Aorta (tissue), 5 donors: Measurements from ENCODE around the gene BCL2L14. TPM values are rescaled to one million over a fixed set of nuclear protein-coding genes. Genes with fewer than 3 reads are reported as not detected.

ENCODE experiments used
- ATAC-seq: fragments of 200-7000 bp; cut with Tn5 transposase; one replicate; pipeline ENCODE4 v1.9.1; 2022; ENCODE audit warnings: moderate library complexity; ENCODE audit not compliant: low FRiP score
- DNase-seq, 2 donors: peaks; one replicate each; pipeline ENCODE4 v3.0.0-alpha.2; 2020
- H3K27ac ChIP-seq, 2 donors: one replicate each; pipeline ENCODE4 v1.5.1; 2013; ENCODE audit warnings: low read length in 2 of 2, mild to moderate bottlenecking in 2 of 2, moderate library complexity in 2 of 2, control low read depth in 1 of 2, inconsistent platforms in 1 of 2, low read depth in 1 of 2
- H3K27me3 ChIP-seq, 2 donors: one replicate each; pipeline ENCODE4 v1.6.1; 2013; ENCODE audit warnings: control low read depth in 1 of 2, low read length in 1 of 2, mild to moderate bottlenecking in 1 of 2, moderate library complexity in 1 of 2; ENCODE audit not compliant: insufficient read depth in 2 of 2, control insufficient read depth in 1 of 2
- H3K36me3 ChIP-seq, 2 donors: one replicate each; pipeline ENCODE4 v1.6.1; 2013; ENCODE audit warnings: control low read depth in 1 of 2, low read length in 1 of 2, mild to moderate bottlenecking in 1 of 2; ENCODE audit not compliant: insufficient read depth in 2 of 2, control insufficient read depth in 1 of 2
- H3K4me1 ChIP-seq, 2 donors: one replicate each; pipeline ENCODE4 v1.6.1; 2013; ENCODE audit warnings: low read length in 2 of 2, control low read depth in 1 of 2, mild to moderate bottlenecking in 1 of 2, moderate library complexity in 1 of 2; ENCODE audit not compliant: insufficient read depth in 2 of 2, control insufficient read depth in 1 of 2
- H3K4me3 ChIP-seq, 2 donors: one replicate each; pipeline ENCODE4 v1.5.1; 2013; ENCODE audit warnings: low read length in 2 of 2, control low read depth in 1 of 2, mild to moderate bottlenecking in 1 of 2
- H3K9me3 ChIP-seq: one replicate; pipeline ENCODE4 v1.6.1; 2013; ENCODE audit warnings: mild to moderate bottlenecking, low read length; ENCODE audit not compliant: control insufficient read depth
- WGBS, 2 donors: extraction: QIAGEN DNeasy Blood & Tissue Kit; methylation state at CpG; one replicate each; pipeline ENCODE4 v1.1.7; 2013; 5-methylcytosine and 5-hydroxymethylcytosine counted together
- intact Hi-C, 2 donors: fragments of 100-400 bp; cut with DNase I; formaldehyde crosslinking; loops; one replicate each; pipeline versions ENCODE4 v1.14.2 to v1.15.0; 2022
- polyA plus RNA-seq, 2 donors: library from polyadenylated mRNA; stranded (reverse); fragments of 200-250 nt; gene quantifications; one replicate each; pipeline ENCODE4 v1.2.3, GENCODE V29; 2013
- total RNA-seq, 2 donors: library from RNA; stranded (reverse); fragmentation: NEBNext Ultra II Directional; extraction: Animal tissue kit (Norgen Biotek cat#: 25700); gene quantifications; one replicate each; pipeline ENCODE4 v1.2.1, GENCODE V29; 2021
- donor health status: healthy with polysubstance abuse.
- donor health status: Bipolar disorder and iron deficiency.
- donor health status: DM: no; HTN: no; CAD: no.
- donor health status: DM: no; HTN: no; CAD: no.
- donor health status: DM: yes; HTN: yes; CAD: no.

Gene BCL2L14
- total and polyA plus RNA-seq, 4 donors = 4.0 TPM; not detected in 3

- intact Hi-C loops = loop anchor here in 1 of 2 donors (10.0 kb wide), 1 partner anchor 616 kb away; no protein-coding TSS in a partner anchor
- DNase-seq = no peak
- no peaks in the 10 kb centered on the region for H3K27me3 ChIP-seq
- H3K4me1 ChIP-seq = no peaks in the 10 kb centered on the region
- no peaks in the 10 kb centered on the region for H3K9me3 ChIP-seq
- WGBS, 2 donors = 22 to 42% methylated on average over 9 of the region's 9 CpGs
- ATAC-seq = no peak
- no peak overlapping the region for H3K27ac ChIP-seq
- H3K36me3 ChIP-seq = no peaks in the 10 kb centered on the region
- H3K4me3 ChIP-seq = no peak overlapping the region
Measured at GRCh38 chr12:12088761-12089160, 18.0 kb downstream of the BCL2L14 start.

DNA sequence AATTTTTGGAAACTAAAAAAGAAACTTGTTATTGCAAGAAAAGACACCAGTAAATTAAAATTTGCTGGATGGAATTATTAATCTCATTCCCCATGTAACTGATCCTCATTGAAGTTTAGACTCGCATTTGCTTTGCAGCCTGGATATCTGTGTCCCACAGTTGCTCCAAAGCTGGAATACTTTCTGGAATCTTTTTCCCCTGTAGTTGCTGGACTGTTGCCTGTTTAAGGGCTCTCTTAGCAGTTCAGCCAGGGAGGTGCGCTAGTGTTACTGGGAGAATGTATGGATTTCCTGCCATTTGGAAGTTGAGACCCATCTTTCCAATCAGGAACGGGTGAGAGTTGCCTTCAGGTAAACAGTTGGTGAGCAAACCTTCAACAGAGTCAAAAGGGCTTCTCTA, 20.3 kb downstream of the BCL2L14 start:
- 17 to 25% methylated on average over 3 of the region's 3 CpGs for WGBS, 2 donors
- ATAC-seq (no peak), DNase-seq (no peak)
- Histone ChIP-seq H3K36me3 (no peaks in the 10 kb centered on the region), H3K27me3 (no peaks in the 10 kb centered on the region), H3K27ac (no peak overlapping the region), H3K9me3 (no peaks in the 10 kb centered on the region), H3K4me3 (no peak overlapping the region), H3K4me1 (no peaks in the 10 kb centered on the region)
- intact Hi-C loops = no loop called here

DNA sequence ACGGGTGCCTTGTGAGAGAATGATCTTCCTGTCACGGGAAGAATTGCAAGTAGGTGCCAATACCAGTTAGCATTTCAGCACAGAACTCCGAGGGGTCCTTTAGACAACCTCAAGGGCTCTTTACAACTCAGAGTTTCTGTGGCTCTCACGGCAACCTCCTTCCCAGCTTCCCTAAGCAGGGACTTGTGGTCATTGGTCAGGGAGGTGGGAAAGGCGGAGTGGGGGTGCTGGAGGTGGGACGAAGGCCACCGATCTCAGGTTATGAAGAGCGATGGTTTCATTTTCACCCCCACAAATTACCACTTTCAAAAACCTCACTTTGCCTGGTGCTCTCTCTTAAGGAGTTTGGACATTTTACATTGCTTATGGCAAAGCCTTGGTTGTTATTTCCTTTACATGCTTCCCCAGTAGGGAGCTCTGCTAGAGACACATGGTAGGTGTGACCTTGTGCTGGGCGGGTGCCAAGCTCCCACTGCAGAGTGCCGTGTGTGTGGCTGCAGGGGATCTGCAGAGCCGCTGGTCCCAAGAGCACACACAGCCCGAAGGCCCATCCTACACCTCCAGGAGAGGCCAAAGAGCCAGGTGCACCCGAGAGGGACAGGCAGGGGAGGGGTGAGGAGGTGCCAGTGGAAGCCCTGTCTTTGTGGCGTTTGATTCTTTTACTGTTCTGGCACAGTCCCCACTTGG, 21.4 kb downstream of the BCL2L14 start:
- Histone ChIP-seq H3K27me3 (no peaks in the 10 kb centered on the region), H3K4me1 (no peaks in the 10 kb centered on the region), H3K9me3 (no peaks in the 10 kb centered on the region), H3K4me3 (no peak overlapping the region), H3K27ac (no peak overlapping the region), H3K36me3 (no peaks in the 10 kb centered on the region)
- ATAC-seq (peak; percentile 24), DNase-seq (no peak)
- 80 to 81% methylated on average over 14 of the region's 14 CpGs for WGBS, 2 donors
- intact Hi-C loops = no loop called here

DNA sequence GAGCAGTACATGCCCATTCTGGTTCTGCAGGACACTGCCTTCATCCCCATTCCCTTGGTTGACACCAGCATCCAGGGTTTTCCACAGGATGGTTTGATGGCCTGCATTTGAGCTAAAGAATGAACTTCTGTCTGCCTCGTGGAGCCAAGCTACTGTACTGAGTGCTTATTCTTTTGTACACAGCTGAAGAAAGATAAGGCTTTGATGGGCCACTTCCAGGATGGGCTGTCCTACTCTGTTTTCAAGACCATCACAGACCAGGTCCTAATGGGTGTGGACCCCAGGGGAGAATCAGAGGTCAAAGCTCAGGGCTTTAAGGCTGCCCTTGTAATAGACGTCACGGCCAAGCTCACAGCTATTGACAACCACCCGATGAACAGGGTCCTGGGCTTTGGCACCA, 23.7 kb downstream of the BCL2L14 start:
- DNase-seq (no peak), ATAC-seq (no peak)
- 80 to 81% methylated on average over 4 of the region's 4 CpGs for WGBS, 2 donors
- intact Hi-C loops = no loop called here
- Histone ChIP-seq H3K4me3 (no peak overlapping the region), H3K27ac (no peak overlapping the region), H3K9me3 (no peaks in the 10 kb centered on the region), H3K36me3 (no peaks in the 10 kb centered on the region), H3K4me1 (peaks cover 0 to 5% of the 10 kb centered on the region in 2 donors), H3K27me3 (no peaks in the 10 kb centered on the region)

GRCh38 chr12:12095021-12095420, 24.3 kb downstream of the BCL2L14 start:
- no peak for DNase-seq
- Histone ChIP-seq H3K4me1 (peaks cover 0 to 5% of the 10 kb centered on the region in 2 donors), H3K4me3 (no peak overlapping the region), H3K27me3 (no peaks in the 10 kb centered on the region), H3K27ac (no peak overlapping the region), H3K36me3 (no peaks in the 10 kb centered on the region), H3K9me3 (no peaks in the 10 kb centered on the region)
- intact Hi-C loops = no loop called here
- ATAC-seq = no peak
- WGBS, 2 donors = 20 to 25% methylated on average over 3 of the region's 3 CpGs

- no peak for ATAC-seq
Measured at GRCh38 chr12:12097891-12098690, 27.4 kb downstream of the BCL2L14 start.

GRCh38 chr12:12098691-12099015, 27.9 kb downstream of the BCL2L14 start:
- no peaks in the 10 kb centered on the region for H3K27me3 ChIP-seq
- ATAC-seq (no peak), DNase-seq (no peak)
- intact Hi-C loops = no loop called here
- H3K9me3 ChIP-seq = no peaks in the 10 kb centered on the region
- H3K4me3 ChIP-seq = no peak overlapping the region
- H3K4me1 ChIP-seq = peaks cover 0 to 5% of the 10 kb centered on the region in 2 donors
- H3K36me3 ChIP-seq = peaks cover 0 to 1% of the 10 kb centered on the region in 2 donors
- H3K27ac ChIP-seq = no peak overlapping the region
- 81 to 88% methylated on average over 3 of the region's 3 CpGs for WGBS, 2 donors

More at GRCh38 chr12:12097891-12098690, 27.4 kb downstream of the BCL2L14 start:
- no peaks in the 10 kb centered on the region for H3K27me3 ChIP-seq
- intact Hi-C loops = no loop called here
- no peaks in the 10 kb centered on the region for H3K36me3 ChIP-seq
- peaks cover 0 to 5% of the 10 kb centered on the region in 2 donors for H3K4me1 ChIP-seq
- no peaks in the 10 kb centered on the region for H3K9me3 ChIP-seq
- no peak for DNase-seq
- WGBS, 2 donors = 39 to 44% methylated on average over 6 of the region's 6 CpGs
- no peak overlapping the region for H3K4me3 ChIP-seq
- H3K27ac ChIP-seq = no peak overlapping the region

- Histone ChIP-seq H3K36me3 (peaks cover 0 to 2% of the 10 kb centered on the region in 2 donors), H3K4me3 (no peak overlapping the region), H3K4me1 (peaks cover 0 to 5% of the 10 kb centered on the region in 2 donors), H3K9me3 (no peaks in the 10 kb centered on the region), H3K27me3 (no peaks in the 10 kb centered on the region), H3K27ac (no peak overlapping the region)
- intact Hi-C loops = no loop called here
- no peak for ATAC-seq
- 82 to 83% methylated on average over 6 of the region's 6 CpGs for whole genome bisulfite sequencing, 2 donors
- no peak for DNase-seq
Measured at GRCh38 chr12:12099102-12099501, 28.4 kb downstream of the BCL2L14 start.

- intact Hi-C loops = no loop called here
- DNase-seq (no peak), ATAC-seq (no peak)
- peaks cover 1% of the 10 kb centered on the region for H3K9me3 ChIP-seq
- H3K4me3 ChIP-seq = no peak overlapping the region
- no peak overlapping the region for H3K27ac ChIP-seq
- H3K36me3 ChIP-seq = peaks cover 0 to 2% of the 10 kb centered on the region in 2 donors
- H3K27me3 ChIP-seq = no peaks in the 10 kb centered on the region
- no peaks in the 10 kb centered on the region for H3K4me1 ChIP-seq
- 81 to 86% methylated on average over 6 of the region's 6 CpGs for WGBS, 2 donors
Measured at GRCh38 chr12:12107678-12108077, 36.9 kb downstream of the BCL2L14 start.
